ENCODE data around the gene TM6SF1.
A peak's percentile ranks its signal among the peaks of the same experiment; 100 is the strongest.
"Not testable (repeated sequence)": the region's sequence is repeated elsewhere in the genome, so short reads cannot be mapped to it uniquely, and the experiment has no call there.

Gene TM6SF1

GRCh38 chr15:83085461-83085860 lies 22.0 kb upstream of the TM6SF1 start:
- not testable (repeated sequence) for DNase-seq (ENCODE audit: extremely low read depth, insufficient read length)
- peak; percentile 16 for TF ChIP-seq CTCF (IDR thresholded peaks at IDR 0.05; ENCODE audit: insufficient read depth, low read length, poor library complexity, severe bottlenecking)

DNA sequence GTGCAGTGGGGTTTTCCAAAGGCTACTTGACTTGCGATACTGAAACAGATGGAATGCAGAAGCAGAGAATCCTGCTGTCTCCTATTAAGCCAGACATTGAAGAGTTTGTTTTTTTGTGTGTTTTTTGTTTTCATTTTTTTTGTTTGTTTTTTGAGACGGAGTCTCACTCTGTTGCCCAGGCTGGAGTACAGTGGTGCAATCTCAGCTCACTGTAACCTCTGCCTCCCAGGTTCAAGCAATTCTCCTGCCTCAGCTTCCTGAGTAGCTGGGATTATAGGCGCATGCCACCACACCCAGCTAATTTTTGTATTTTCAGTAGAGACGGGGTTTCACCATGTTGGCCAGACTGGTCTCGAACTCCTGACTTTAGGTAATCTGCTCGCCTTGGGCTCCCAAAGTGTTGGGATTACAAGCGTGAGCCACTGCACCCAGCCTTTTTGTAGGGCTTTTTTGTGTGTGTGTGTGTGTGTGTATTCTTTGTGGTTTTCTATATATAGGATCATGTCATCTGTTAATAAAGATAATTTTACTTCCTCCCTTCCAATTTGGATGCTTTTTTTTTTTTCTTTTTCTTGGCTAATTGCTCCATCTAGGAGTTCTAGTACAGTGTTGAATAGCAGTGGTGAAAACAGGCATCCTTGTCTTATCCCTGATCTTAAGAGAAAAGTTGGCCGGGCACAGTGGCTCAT lies 21.4 kb upstream of the TM6SF1 start:
- H3K4me3 ChIP-seq (replicated peaks; ENCODE audit: low read depth, low read length); DNase-seq (ENCODE audit: extremely low read depth, insufficient read length); H3K27me3 ChIP-seq (replicated peaks; ENCODE audit: control insufficient read depth, insufficient read depth, low read length); H3K36me3 ChIP-seq (ENCODE audit: control insufficient read depth, insufficient read depth, low read length): not testable (repeated sequence)

More at GRCh38 chr15:83085461-83085860, 22.0 kb upstream of the TM6SF1 start:
- H3K36me3 ChIP-seq (ENCODE audit: control insufficient read depth, insufficient read depth, low read length); H3K4me3 ChIP-seq (replicated peaks; ENCODE audit: low read depth, low read length); H3K27me3 ChIP-seq (replicated peaks; ENCODE audit: control insufficient read depth, insufficient read depth, low read length): not testable (repeated sequence)

- Histone ChIP-seq H3K4me3 (replicated peaks; ENCODE audit: low read depth, low read length) (no peak overlapping the region), H3K27me3 (replicated peaks; ENCODE audit: control insufficient read depth, insufficient read depth, low read length) (no peaks in the 10 kb centered on the region), H3K36me3 (ENCODE audit: control insufficient read depth, insufficient read depth, low read length) (no peaks in the 10 kb centered on the region)
- no peak for DNase-seq (ENCODE audit: extremely low read depth, insufficient read length)
- TF ChIP-seq CTCF (IDR thresholded peaks at IDR 0.05; ENCODE audit: insufficient read depth, low read length, poor library complexity, severe bottlenecking) = no peak
Observed at GRCh38 chr15:83087576-83087975, 19.9 kb upstream of the TM6SF1 start.

- H3K4me3 ChIP-seq (replicated peaks; ENCODE audit: low read depth, low read length) = no peak overlapping the region
- no peak for TF ChIP-seq CTCF (IDR thresholded peaks at IDR 0.05; ENCODE audit: insufficient read depth, low read length, poor library complexity, severe bottlenecking)
- no peaks in the 10 kb centered on the region for H3K36me3 ChIP-seq (ENCODE audit: control insufficient read depth, insufficient read depth, low read length)
- no peak for DNase-seq (ENCODE audit: extremely low read depth, insufficient read length)
- no peaks in the 10 kb centered on the region for H3K27me3 ChIP-seq (replicated peaks; ENCODE audit: control insufficient read depth, insufficient read depth, low read length)
Observed at GRCh38 chr15:83088876-83089275, 18.6 kb upstream of the TM6SF1 start.

DNA sequence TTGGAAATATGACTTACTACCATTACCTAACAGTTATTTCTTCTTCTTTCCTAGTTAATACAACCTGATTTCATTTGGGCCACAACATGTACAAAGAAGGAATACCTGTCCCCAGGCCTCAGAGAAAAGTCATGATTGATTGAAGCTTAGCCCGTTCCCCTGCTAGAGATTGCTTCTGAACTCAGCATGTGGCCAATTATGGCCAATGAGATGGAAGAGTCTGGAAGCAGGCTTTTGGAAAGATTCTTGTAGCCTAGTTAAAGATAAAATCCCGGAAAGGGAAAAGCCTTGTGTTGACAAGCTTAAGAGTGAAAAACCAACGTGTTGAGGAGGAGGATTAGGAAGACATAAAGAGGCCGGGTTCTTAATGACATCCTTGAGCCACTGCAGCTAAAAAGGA lies 17.0 kb upstream of the TM6SF1 start:
- no peak for TF ChIP-seq CTCF (IDR thresholded peaks at IDR 0.05; ENCODE audit: insufficient read depth, low read length, poor library complexity, severe bottlenecking)
- H3K36me3 ChIP-seq (ENCODE audit: control insufficient read depth, insufficient read depth, low read length) = no peaks in the 10 kb centered on the region
- H3K4me3 ChIP-seq (replicated peaks; ENCODE audit: low read depth, low read length) = no peak overlapping the region
- DNase-seq (ENCODE audit: extremely low read depth, insufficient read length) = no peak
- no peaks in the 10 kb centered on the region for H3K27me3 ChIP-seq (replicated peaks; ENCODE audit: control insufficient read depth, insufficient read depth, low read length)

GRCh38 chr15:83091965-83092308 lies 15.5 kb upstream of the TM6SF1 start:
- DNase-seq (ENCODE audit: extremely low read depth, insufficient read length); H3K27me3 ChIP-seq (replicated peaks; ENCODE audit: control insufficient read depth, insufficient read depth, low read length); H3K36me3 ChIP-seq (ENCODE audit: control insufficient read depth, insufficient read depth, low read length); H3K4me3 ChIP-seq (replicated peaks; ENCODE audit: low read depth, low read length): not testable (repeated sequence)
